Effector memory CD8-positive, alpha-beta T cell (primary cell): ENCODE data around the gene RGSL1.

Source experiments
- ATAC-seq: fragments of 150-1000 bp; cut with Tn5 transposase; replicated peaks from 2 replicates; pipeline ENCODE4 v1.10.0; 2021; ENCODE audit warnings: mild to moderate bottlenecking, moderate library complexity
- DNase-seq, 3 experiments: peaks; one replicate each; pipeline ENCODE4 v3.0.0; 2021
- H3K27ac Mint-ChIP-seq, 2 donors: one replicate each; pipeline ENCODE4 v1.8.0; 2022; ENCODE audit warnings: mild to moderate bottlenecking in 2 of 2, mixed read lengths in 2 of 2, moderate library complexity in 2 of 2
- H3K27me3 Mint-ChIP-seq, 2 donors: one replicate each; pipeline ENCODE4 v1.8.0; 2022; ENCODE audit warnings: mixed read lengths in 2 of 2
- H3K36me3 Mint-ChIP-seq: one replicate; pipeline ENCODE4 v1.8.0; 2022; ENCODE audit warnings: mild to moderate bottlenecking, moderate library complexity, mixed read lengths; ENCODE audit not compliant: insufficient read depth
- H3K4me1 Mint-ChIP-seq, 2 donors: one replicate each; pipeline ENCODE4 v1.8.0; 2022; ENCODE audit warnings: low read depth in 2 of 2, mixed read lengths in 2 of 2
- H3K4me3 Mint-ChIP-seq, 2 donors: one replicate each; pipeline ENCODE4 v1.8.0; 2022; ENCODE audit warnings: mild to moderate bottlenecking in 2 of 2, mixed read lengths in 2 of 2, moderate library complexity in 2 of 2
- H3K9me3 Mint-ChIP-seq, 2 donors: one replicate each; pipeline ENCODE4 v1.8.0; 2022; ENCODE audit warnings: mixed read lengths in 2 of 2

The RGSL1 gene

GRCh38 chr1:182589520-182589919 lies 139.6 kb downstream of the RGSL1 start:
- DNase-seq, result no peak
- Mint-ChIP-seq H3K4me3 (peak overlapping the region; percentile 98 to 100), H3K27ac (peak overlapping the region; percentile 99 to 100), H3K27me3 (peaks cover 0 to 9% of the 10 kb centered on the region in 2 donors), H3K9me3 (no peaks in the 10 kb centered on the region), H3K4me1 (peaks cover 37 to 39% of the 10 kb centered on the region in 2 donors), H3K36me3 (peaks cover 21% of the 10 kb centered on the region)
- ATAC-seq, result no peak

DNA sequence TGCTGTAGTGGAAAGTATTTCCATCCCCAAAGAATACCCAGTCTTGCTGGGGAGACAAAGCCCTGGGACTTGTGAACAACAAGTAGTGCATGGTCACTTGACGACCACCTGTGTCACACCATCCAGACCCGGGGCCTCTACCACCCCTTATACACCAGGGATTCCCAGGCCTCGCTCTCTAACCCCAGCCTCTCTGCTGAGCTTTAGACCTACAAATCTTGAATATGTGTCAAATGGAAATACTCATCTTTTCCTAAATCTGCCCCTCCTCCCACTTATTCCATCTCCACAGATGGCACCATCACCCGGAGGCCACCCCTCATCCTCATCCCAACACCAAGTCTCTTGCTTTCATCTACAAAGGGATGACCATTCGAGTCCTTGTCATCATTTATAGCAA lies 140.0 kb downstream of the RGSL1 start:
- peaks cover 0 to 9% of the 10 kb centered on the region in 2 donors for H3K27me3 Mint-ChIP-seq
- no peaks in the 10 kb centered on the region for H3K9me3 Mint-ChIP-seq
- H3K4me1 Mint-ChIP-seq, result peaks cover 33 to 35% of the 10 kb centered on the region in 2 donors
- H3K4me3 Mint-ChIP-seq, result peak overlapping the region; percentile 98 to 100
- DNase-seq (no peak), ATAC-seq (no peak)
- peaks cover 21% of the 10 kb centered on the region for H3K36me3 Mint-ChIP-seq
- H3K27ac Mint-ChIP-seq, result peak overlapping the region; percentile 99 to 100

- Mint-ChIP-seq H3K36me3 (no peaks in the 10 kb centered on the region), H3K4me3 (no peak overlapping the region), H3K27ac (no peak overlapping the region), H3K27me3 (peaks cover 11 to 27% of the 10 kb centered on the region in 2 donors), H3K4me1 (no peaks in the 10 kb centered on the region), H3K9me3 (no peaks in the 10 kb centered on the region)
- DNase-seq (peak; percentile 58 to 70 (median 63)), ATAC-seq (peak; percentile 81)
These were observed 145.8 kb downstream of the RGSL1 start for GRCh38 chr1:182595641-182596240.

DNA sequence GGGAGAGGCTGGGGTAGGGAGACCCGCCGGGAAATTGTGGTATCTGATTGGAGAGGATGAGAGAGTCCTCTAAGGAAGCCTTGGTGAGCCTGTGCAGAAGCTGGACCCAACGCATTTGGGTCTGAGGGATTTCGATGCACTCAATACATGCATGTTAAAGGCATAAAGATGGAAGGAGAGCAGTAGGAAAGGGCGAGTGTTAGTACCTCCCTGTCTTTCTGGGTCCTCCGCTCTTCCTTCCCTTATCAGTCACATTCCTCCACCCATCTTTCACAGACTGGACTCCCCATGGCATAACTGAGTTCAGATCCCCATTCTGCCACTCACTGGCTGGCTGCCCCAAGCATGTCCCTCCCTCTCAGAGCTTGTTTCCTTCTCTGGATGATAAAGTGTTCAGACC lies 147.0 kb downstream of the RGSL1 start:
- H3K4me3 Mint-ChIP-seq, result no peak overlapping the region
- peaks cover 11 to 22% of the 10 kb centered on the region in 2 donors for H3K27me3 Mint-ChIP-seq
- ATAC-seq, result no peak
- no peak for DNase-seq
- no peaks in the 10 kb centered on the region for H3K4me1 Mint-ChIP-seq
- H3K27ac Mint-ChIP-seq, result no peak overlapping the region
- H3K36me3 Mint-ChIP-seq, result no peaks in the 10 kb centered on the region
- H3K9me3 Mint-ChIP-seq, result no peaks in the 10 kb centered on the region

DNA sequence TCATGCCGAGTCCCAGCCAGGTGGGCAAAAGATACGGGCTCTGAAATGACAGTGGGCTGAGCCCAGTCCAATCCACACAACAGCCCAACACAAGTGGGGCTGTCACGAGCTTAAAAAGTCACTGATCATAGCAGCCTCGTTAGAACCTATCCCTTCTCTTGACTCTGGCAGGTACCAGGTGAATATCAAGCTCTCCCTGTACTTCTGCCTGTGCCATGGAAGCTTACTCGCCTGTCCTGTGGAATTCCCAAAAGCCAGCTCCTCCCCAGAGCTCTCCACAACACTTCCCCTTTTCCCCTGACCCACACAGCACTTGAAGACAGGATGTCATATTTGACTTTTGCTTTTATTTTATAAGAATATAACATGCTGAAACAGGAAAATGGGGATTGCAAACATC lies 148.3 kb downstream of the RGSL1 start:
- H3K4me3 Mint-ChIP-seq, result no peak overlapping the region
- DNase-seq (no peak), ATAC-seq (no peak)
- no peaks in the 10 kb centered on the region for H3K36me3 Mint-ChIP-seq
- no peak overlapping the region for H3K27ac Mint-ChIP-seq
- H3K9me3 Mint-ChIP-seq, result no peaks in the 10 kb centered on the region
- H3K4me1 Mint-ChIP-seq, result peaks cover 0 to 3% of the 10 kb centered on the region in 2 donors
- H3K27me3 Mint-ChIP-seq, result peaks cover 11 to 18% of the 10 kb centered on the region in 2 donors

GRCh38 chr1:182599339-182599738 lies 149.4 kb downstream of the RGSL1 start:
- Mint-ChIP-seq H3K9me3 (no peaks in the 10 kb centered on the region), H3K36me3 (peaks cover 8% of the 10 kb centered on the region), H3K27ac (no peak overlapping the region), H3K4me1 (peaks cover 9 to 13% of the 10 kb centered on the region in 2 donors), H3K27me3 (peaks cover 11 to 18% of the 10 kb centered on the region in 2 donors), H3K4me3 (no peak overlapping the region)
- ATAC-seq (no peak), DNase-seq (no peak)

DNA sequence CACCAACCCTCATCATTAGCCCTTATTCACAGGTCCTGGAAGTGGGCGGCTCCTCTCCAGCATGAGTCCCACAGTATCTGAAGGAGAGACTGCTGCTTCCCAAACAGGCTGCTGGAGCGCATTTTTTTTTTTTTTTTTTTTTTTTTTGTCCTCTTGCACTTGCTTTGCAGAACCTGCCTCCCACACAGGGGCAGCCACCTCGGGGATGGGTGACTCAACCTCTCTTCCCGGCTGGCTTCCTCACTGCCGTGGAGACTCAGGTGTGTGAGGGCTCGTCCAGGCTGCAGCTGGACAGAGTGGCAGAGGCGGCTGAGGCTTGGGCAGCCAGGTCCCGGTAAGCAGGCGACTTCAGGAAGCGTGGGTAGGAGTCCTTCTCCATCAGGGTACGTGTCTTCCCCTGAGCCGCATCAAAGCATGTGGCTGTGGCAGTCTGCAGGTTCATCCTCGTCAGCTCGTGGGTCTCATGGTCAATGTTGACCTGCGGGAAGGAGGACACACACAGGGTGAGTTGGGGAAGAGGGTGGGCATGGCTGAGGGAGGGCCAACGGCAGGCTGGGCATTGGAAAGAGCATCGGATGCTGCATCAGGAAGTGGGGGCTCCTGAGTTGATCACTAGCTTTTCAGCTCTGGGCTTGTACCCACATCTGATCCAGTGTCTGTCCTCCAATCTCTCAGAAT lies 150.2 kb downstream of the RGSL1 start:
- ATAC-seq, result no peak
- Mint-ChIP-seq H3K27me3 (peaks cover 11 to 18% of the 10 kb centered on the region in 2 donors), H3K4me3 (no peak overlapping the region), H3K27ac (peak overlapping the region in 1 of 2 donors; percentile 42), H3K36me3 (peaks cover 10% of the 10 kb centered on the region), H3K9me3 (no peaks in the 10 kb centered on the region), H3K4me1 (peaks cover 13 to 16% of the 10 kb centered on the region in 2 donors)
- DNase-seq, result no peak

DNA sequence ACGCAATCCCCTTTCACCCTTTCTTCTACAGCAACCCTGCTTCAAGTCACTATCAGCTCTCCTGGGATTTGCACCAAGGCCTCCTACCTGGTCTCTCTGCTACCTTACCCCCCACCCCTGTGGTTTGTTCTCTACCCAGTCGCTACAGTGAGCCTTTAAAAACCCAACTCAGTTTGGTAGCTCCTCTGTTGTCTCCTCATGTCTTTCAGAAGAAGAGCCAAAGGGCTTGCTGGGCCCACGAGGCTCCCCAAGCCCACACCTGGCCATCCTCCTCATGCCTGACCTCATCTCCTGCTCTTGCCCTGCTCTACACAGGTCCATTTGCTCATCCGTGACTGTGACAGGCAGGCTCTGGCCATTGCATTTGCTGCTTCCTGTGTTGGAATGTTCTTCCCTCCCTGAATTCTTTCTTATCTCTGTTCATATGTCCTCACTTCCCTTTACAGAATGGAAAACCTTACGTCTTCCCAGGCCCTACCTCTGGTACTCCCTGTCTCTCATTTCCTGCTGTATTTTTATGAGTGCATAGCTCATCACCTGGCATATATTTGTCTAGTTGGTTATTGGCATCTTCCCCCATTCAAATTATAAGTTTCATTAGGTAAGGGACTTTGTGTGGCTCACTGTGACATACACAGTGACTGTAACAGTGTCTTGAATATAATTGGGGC lies 150.9 kb downstream of the RGSL1 start:
- H3K36me3 Mint-ChIP-seq, result peaks cover 10% of the 10 kb centered on the region
- ATAC-seq, result no peak
- no peak for DNase-seq
- peaks cover 13 to 16% of the 10 kb centered on the region in 2 donors for H3K4me1 Mint-ChIP-seq
- peaks cover 11 to 17% of the 10 kb centered on the region in 2 donors for H3K27me3 Mint-ChIP-seq
- H3K4me3 Mint-ChIP-seq, result no peak overlapping the region
- H3K27ac Mint-ChIP-seq, result peak overlapping the region in 1 of 2 donors; percentile 42
- H3K9me3 Mint-ChIP-seq, result no peaks in the 10 kb centered on the region

GRCh38 chr1:182601416-182601786 lies 151.5 kb downstream of the RGSL1 start:
- Mint-ChIP-seq H3K36me3 (peaks cover 10% of the 10 kb centered on the region), H3K9me3 (no peaks in the 10 kb centered on the region), H3K27ac (no peak overlapping the region), H3K4me1 (peaks cover 13 to 16% of the 10 kb centered on the region in 2 donors), H3K4me3 (no peak overlapping the region), H3K27me3 (peaks cover 11 to 13% of the 10 kb centered on the region in 2 donors)
- ATAC-seq (peak; percentile 9), DNase-seq (peak; percentile 65 to 73 (median 69))

DNA sequence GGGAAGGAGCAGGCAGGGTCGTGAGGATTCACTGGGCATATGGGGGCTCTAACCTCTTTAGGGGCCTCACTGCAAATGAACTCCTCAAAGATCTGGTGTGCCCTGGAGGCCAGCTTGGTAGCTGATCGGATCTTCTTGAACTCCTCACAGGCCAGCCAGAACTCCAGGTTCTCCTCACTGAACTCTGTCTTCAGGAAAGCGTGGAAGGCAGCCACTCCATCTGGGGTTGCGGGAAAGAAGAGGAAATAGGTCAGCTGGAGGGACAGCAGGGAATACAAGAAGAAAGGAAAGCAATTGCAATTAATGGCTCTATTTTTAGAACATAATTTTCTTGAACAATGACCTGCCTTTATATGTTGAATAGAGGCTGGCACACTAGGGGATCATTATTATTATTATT lies 152.0 kb downstream of the RGSL1 start:
- Mint-ChIP-seq H3K4me3 (no peak overlapping the region), H3K27me3 (peaks cover 11 to 13% of the 10 kb centered on the region in 2 donors), H3K4me1 (peaks cover 13 to 16% of the 10 kb centered on the region in 2 donors), H3K27ac (no peak overlapping the region), H3K36me3 (peaks cover 10% of the 10 kb centered on the region), H3K9me3 (no peaks in the 10 kb centered on the region)
- no peak for DNase-seq
- no peak for ATAC-seq

GRCh38 chr1:182602935-182603645 lies 153.1 kb downstream of the RGSL1 start:
- peaks cover 17% of the 10 kb centered on the region in 2 donors for H3K27me3 Mint-ChIP-seq
- H3K36me3 Mint-ChIP-seq, result peaks cover 10% of the 10 kb centered on the region
- ATAC-seq, result peak; percentile 36
- no peak for DNase-seq
- no peak overlapping the region for H3K27ac Mint-ChIP-seq
- H3K4me3 Mint-ChIP-seq, result peak overlapping the region; percentile 77 to 80
- H3K9me3 Mint-ChIP-seq, result no peaks in the 10 kb centered on the region
- peaks cover 13 to 16% of the 10 kb centered on the region in 2 donors for H3K4me1 Mint-ChIP-seq

DNA sequence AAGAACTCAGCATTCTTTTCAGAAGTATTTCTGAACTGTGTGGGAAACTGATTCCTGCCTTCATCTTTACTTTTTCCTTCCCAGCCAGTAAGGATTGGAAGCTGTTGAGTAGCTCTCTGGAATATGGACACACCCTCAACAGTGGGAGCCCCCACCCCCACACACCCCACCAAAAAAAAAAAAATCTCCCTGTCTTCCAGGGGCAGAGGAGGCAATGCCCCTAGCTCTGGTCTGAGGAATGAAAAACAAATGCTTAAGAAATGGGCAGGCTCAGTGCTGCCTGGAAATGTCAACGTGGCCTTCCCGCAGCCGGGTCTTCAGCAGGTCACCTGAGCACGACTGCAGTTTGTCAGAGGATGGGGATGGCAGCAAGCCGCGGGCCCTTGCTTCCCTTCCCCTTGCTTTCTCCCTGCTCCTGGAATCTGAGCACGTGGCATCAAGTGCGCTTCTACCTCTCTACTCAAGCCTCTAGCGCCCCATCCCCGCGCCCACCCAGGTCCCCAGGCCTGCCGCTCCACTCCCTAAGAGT lies 153.8 kb downstream of the RGSL1 start:
- peak overlapping the region; percentile 77 to 80 for H3K4me3 Mint-ChIP-seq
- ATAC-seq (peak; percentile 4), DNase-seq (no peak)
- H3K36me3 Mint-ChIP-seq, result peaks cover 10% of the 10 kb centered on the region
- peaks cover 23 to 24% of the 10 kb centered on the region in 2 donors for H3K27me3 Mint-ChIP-seq
- no peaks in the 10 kb centered on the region for H3K9me3 Mint-ChIP-seq
- no peak overlapping the region for H3K27ac Mint-ChIP-seq
- H3K4me1 Mint-ChIP-seq, result peaks cover 13 to 16% of the 10 kb centered on the region in 2 donors
